Lower leg skin (tissue), 4 donors: ENCODE results near the gene KCNN3. TPM values are rescaled to one million over a fixed set of nuclear protein-coding genes. Genes with fewer than 3 reads are reported as not detected.

Experiments used
- DNase-seq, 2 donors: peaks; one replicate each; pipeline ENCODE4 v3.0.0-alpha.2; 2019; ENCODE audit warnings: low spot score in 2 of 2
- H3K4me3 ChIP-seq: fragments of 200-600 bp; sonication (generic); 2 replicates; pipeline ENCODE4 v1.5.1; 2017; ENCODE audit warnings: mild to moderate bottlenecking, low read depth; ENCODE audit not compliant: poor library complexity, severe bottlenecking
- POLR2A ChIP-seq, 2 donors: fragments of 450-650 bp; IDR thresholded peaks; one replicate each; pipeline ENCODE4 v1.6.1; 2016 to 2017; ENCODE audit warnings: antibody characterized with exemption in 2 of 2, mild to moderate bottlenecking in 1 of 2, moderate library complexity in 1 of 2
- WGBS, 2 donors: methylation state at CpG; one replicate each; pipeline ENCODE4 v1.1.5; 2018; 5-methylcytosine and 5-hydroxymethylcytosine counted together
- intact Hi-C: fragments of 100-400 bp; cut with DNase I; formaldehyde crosslinking; loops from one replicate; pipeline ENCODE4 v1.15.0; 2023; ENCODE audit warnings: low total_unique reads
- total RNA-seq, 4 donors: library from RNA; depleted of rRNA; stranded (reverse); fragments of >200 nt; gene quantifications; one replicate each; pipeline ENCODE4 v1.1.0, GENCODE V29; 2016
- TF ChIP-seq, protein P1 (sequence below), 3 donors: fragments of 450-650 bp; IDR thresholded peaks; one replicate each; pipeline ENCODE4 v1.5.1; 2016; ENCODE audit warnings: antibody characterized with exemption in 3 of 3, mild to moderate bottlenecking in 3 of 3, moderate library complexity in 2 of 3

The KCNN3 gene
- total RNA-seq, 4 donors from 2014 or later, result 0.13 to 2.1 (median 0.36) TPM

DNA sequence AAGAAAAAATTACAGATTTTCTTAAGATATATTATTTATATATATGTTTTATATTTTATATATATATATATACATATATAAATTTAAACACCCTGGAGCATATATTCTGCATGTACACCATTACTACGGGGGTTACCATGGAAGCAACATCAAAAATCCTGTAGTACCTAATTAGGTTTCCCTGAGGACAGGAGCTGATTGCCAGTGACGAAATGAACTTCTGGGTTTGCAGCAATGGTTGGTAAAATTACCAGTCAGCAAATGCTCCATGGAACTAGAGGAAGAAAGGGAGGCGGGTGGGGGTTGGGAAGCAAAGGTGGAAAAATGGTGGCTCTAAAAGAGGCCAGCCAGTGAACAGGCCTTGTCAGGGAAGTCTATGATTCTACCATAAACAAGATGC lies 89.5 kb downstream of the KCNN3 start:
- intact Hi-C loops, result loop anchor here (5.0 kb wide), 1 partner anchor 1282 kb away; the partner anchor contains the start of gene RAB25
- DNase-seq, result no peak
- no peak overlapping the region for H3K4me3 ChIP-seq
- WGBS, 2 donors, result 91 to 92% methylated on average over 3 of the region's 3 CpGs
- TF ChIP-seq, protein P1, sequence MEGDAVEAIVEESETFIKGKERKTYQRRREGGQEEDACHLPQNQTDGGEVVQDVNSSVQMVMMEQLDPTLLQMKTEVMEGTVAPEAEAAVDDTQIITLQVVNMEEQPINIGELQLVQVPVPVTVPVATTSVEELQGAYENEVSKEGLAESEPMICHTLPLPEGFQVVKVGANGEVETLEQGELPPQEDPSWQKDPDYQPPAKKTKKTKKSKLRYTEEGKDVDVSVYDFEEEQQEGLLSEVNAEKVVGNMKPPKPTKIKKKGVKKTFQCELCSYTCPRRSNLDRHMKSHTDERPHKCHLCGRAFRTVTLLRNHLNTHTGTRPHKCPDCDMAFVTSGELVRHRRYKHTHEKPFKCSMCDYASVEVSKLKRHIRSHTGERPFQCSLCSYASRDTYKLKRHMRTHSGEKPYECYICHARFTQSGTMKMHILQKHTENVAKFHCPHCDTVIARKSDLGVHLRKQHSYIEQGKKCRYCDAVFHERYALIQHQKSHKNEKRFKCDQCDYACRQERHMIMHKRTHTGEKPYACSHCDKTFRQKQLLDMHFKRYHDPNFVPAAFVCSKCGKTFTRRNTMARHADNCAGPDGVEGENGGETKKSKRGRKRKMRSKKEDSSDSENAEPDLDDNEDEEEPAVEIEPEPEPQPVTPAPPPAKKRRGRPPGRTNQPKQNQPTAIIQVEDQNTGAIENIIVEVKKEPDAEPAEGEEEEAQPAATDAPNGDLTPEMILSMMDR (IDR thresholded peaks at IDR 0.05), result no peak
- no peak for TF ChIP-seq POLR2A (IDR thresholded peaks at IDR 0.05)

- intact Hi-C loops, result loop anchor here (5.0 kb wide), 1 partner anchor 1283 kb away; the partner anchor contains the start of gene RAB25
- 90 to 92% methylated on average over 9 of the region's 9 CpGs for WGBS, 2 donors
- TF ChIP-seq, protein P1 (IDR thresholded peaks at IDR 0.05), result no peak
- no peak for TF ChIP-seq POLR2A (IDR thresholded peaks at IDR 0.05)
- peak in 1 of 2 donors; percentile 61 for DNase-seq
- H3K4me3 ChIP-seq, result no peak overlapping the region
Measured at GRCh38 chr1:154779551-154780189, 90.4 kb downstream of the KCNN3 start.

GRCh38 chr1:154778944-154779343 lies 91.1 kb downstream of the KCNN3 start:
- no peak for DNase-seq
- no peak overlapping the region for H3K4me3 ChIP-seq
- intact Hi-C loops, result no loop called here
- TF ChIP-seq POLR2A (IDR thresholded peaks at IDR 0.05), result no peak
- TF ChIP-seq, protein P1 (IDR thresholded peaks at IDR 0.05), result no peak
- 98 to 99% methylated on average over 3 of the region's 3 CpGs for WGBS, 2 donors

GRCh38 chr1:154778275-154778674 lies 91.8 kb downstream of the KCNN3 start:
- no peak for TF ChIP-seq POLR2A (IDR thresholded peaks at IDR 0.05)
- TF ChIP-seq, protein P1 (IDR thresholded peaks at IDR 0.05), result no peak

GRCh38 chr1:154777781-154778180 lies 92.3 kb downstream of the KCNN3 start:
- 78% methylated on average over 5 of the region's 5 CpGs for WGBS, 2 donors
- no peak for TF ChIP-seq POLR2A (IDR thresholded peaks at IDR 0.05)
- TF ChIP-seq, protein P1 (IDR thresholded peaks at IDR 0.05), result no peak

More at GRCh38 chr1:154778275-154778674, 91.8 kb downstream of the KCNN3 start:
- 96 to 97% methylated on average over 2 of the region's 2 CpGs for WGBS, 2 donors
- intact Hi-C loops, result no loop called here
- H3K4me3 ChIP-seq, result no peak overlapping the region
- DNase-seq, result no peak

More at GRCh38 chr1:154777781-154778180, 92.3 kb downstream of the KCNN3 start:
- no peak for DNase-seq
- intact Hi-C loops, result no loop called here
- H3K4me3 ChIP-seq, result no peak overlapping the region
